RWPE2 (cell line): Measurements from ENCODE around the gene MYO18B.

ENCODE experiments used
- ATAC-seq: fragments of 200-7000 bp; cut with Tn5 transposase; 3 replicates; pipeline ENCODE4 v1.9.1; 2021; ENCODE audit warnings: low read depth
- DNase-seq: peaks from one replicate; pipeline ENCODE4 v3.0.0-alpha.2; 2020; ENCODE audit warnings: low spot score
- H3K27ac ChIP-seq: fragments of 450-650 bp; 2 replicates; pipeline ENCODE4 v1.5.1; 2017; ENCODE audit warnings: mild to moderate bottlenecking; ENCODE audit not compliant: poor library complexity, severe bottlenecking
- H3K27me3 ChIP-seq: fragments of 250-450 bp; sonication (Bioruptor Pico); 2 replicates; pipeline ENCODE4 v1.5.1; 2021; ENCODE audit warnings: mild to moderate bottlenecking, moderate library complexity; ENCODE audit not compliant: insufficient read depth, poor library complexity, severe bottlenecking
- H3K36me3 ChIP-seq: fragments of 250-450 bp; sonication (Bioruptor Pico); 2 replicates; pipeline ENCODE4 v1.5.1; 2020; ENCODE audit warnings: low read depth, mild to moderate bottlenecking, moderate library complexity
- H3K4me1 ChIP-seq: fragments of 250-450 bp; sonication (Bioruptor Pico); 2 replicates; pipeline ENCODE4 v1.5.1; 2021; ENCODE audit warnings: mild to moderate bottlenecking, moderate library complexity; ENCODE audit not compliant: insufficient read depth, poor library complexity, severe bottlenecking
- H3K4me3 ChIP-seq: fragments of 250-450 bp; sonication (Bioruptor Pico); 2 replicates; pipeline ENCODE4 v1.5.1; 2021; ENCODE audit warnings: mild to moderate bottlenecking, moderate library complexity; ENCODE audit not compliant: severe bottlenecking
- H3K9me3 ChIP-seq: fragments of 250-450 bp; sonication (Bioruptor Pico); 2 replicates; pipeline ENCODE4 v1.5.1; 2021; ENCODE audit warnings: mild to moderate bottlenecking, moderate library complexity; ENCODE audit not compliant: severe bottlenecking
- CTCF ChIP-seq: fragments of 450-650 bp; IDR thresholded peaks from one replicate; pipeline ENCODE4 v1.5.1; 2017; ENCODE audit warnings: mild to moderate bottlenecking, moderate library complexity; ENCODE audit not compliant: poor library complexity, severe bottlenecking

Gene MYO18B

GRCh38 chr22:25722223-25722622, 19.8 kb upstream of the MYO18B start:
- no peak for TF ChIP-seq CTCF
- no peak overlapping the region for H3K4me3 ChIP-seq
- no peaks in the 10 kb centered on the region for H3K36me3 ChIP-seq
- H3K4me1 ChIP-seq: no peaks in the 10 kb centered on the region
- H3K9me3 ChIP-seq: no peaks in the 10 kb centered on the region
- H3K27ac ChIP-seq: no peak overlapping the region
- DNase-seq: no peak
- H3K27me3 ChIP-seq: no peaks in the 10 kb centered on the region
- ATAC-seq: no peak

- TF ChIP-seq CTCF: no peak
- Histone ChIP-seq H3K27me3 (no peaks in the 10 kb centered on the region), H3K36me3 (no peaks in the 10 kb centered on the region), H3K4me1 (no peaks in the 10 kb centered on the region), H3K4me3 (no peak overlapping the region), H3K9me3 (no peaks in the 10 kb centered on the region), H3K27ac (no peak overlapping the region)
- ATAC-seq (no peak), DNase-seq (no peak)
These were observed 19.4 kb upstream of the MYO18B start for GRCh38 chr22:25722626-25723025.

GRCh38 chr22:25726241-25726640, 15.7 kb upstream of the MYO18B start:
- TF ChIP-seq CTCF: no peak
- H3K36me3 ChIP-seq: no peaks in the 10 kb centered on the region
- no peak for ATAC-seq

GRCh38 chr22:25728071-25728470, 13.9 kb upstream of the MYO18B start:
- no peak for TF ChIP-seq CTCF
- DNase-seq (no peak), ATAC-seq (no peak)
- H3K27me3 ChIP-seq: no peaks in the 10 kb centered on the region
- H3K9me3 ChIP-seq: no peaks in the 10 kb centered on the region
- H3K4me3 ChIP-seq: no peak overlapping the region
- H3K36me3 ChIP-seq: no peaks in the 10 kb centered on the region
- no peak overlapping the region for H3K27ac ChIP-seq
- no peaks in the 10 kb centered on the region for H3K4me1 ChIP-seq

More at GRCh38 chr22:25726241-25726640, 15.7 kb upstream of the MYO18B start:
- H3K9me3 ChIP-seq: no peaks in the 10 kb centered on the region
- H3K27ac ChIP-seq: no peak overlapping the region
- DNase-seq: no peak
- H3K27me3 ChIP-seq: no peaks in the 10 kb centered on the region
- no peaks in the 10 kb centered on the region for H3K4me1 ChIP-seq
- H3K4me3 ChIP-seq: no peak overlapping the region

- no peak overlapping the region for H3K4me3 ChIP-seq
- no peaks in the 10 kb centered on the region for H3K27me3 ChIP-seq
- no peak overlapping the region for H3K27ac ChIP-seq
- H3K4me1 ChIP-seq: no peaks in the 10 kb centered on the region
- no peaks in the 10 kb centered on the region for H3K36me3 ChIP-seq
- DNase-seq (no peak), ATAC-seq (no peak)
- H3K9me3 ChIP-seq: no peaks in the 10 kb centered on the region
- no peak for TF ChIP-seq CTCF
These were observed 12.7 kb upstream of the MYO18B start for GRCh38 chr22:25729016-25729995.
